ENCODE results near the gene HINT3. TPM values are rescaled to one million over a fixed set of nuclear protein-coding genes. Genes with fewer than 3 reads are reported as not detected.

HINT3 gene
- total RNA-seq, 1 experiment from 2014 or later: 11.7 TPM

GRCh38 chr6:125959041-125959440 is 2.5 kb downstream of the HINT3 start:
- H3K9me3 Mint-ChIP-seq: no peaks in the 10 kb centered on the region
- H3K4ac ChIP-seq (ENCODE audit: low read depth, low read length): no peak overlapping the region
- no peak overlapping the region for H2BK12ac ChIP-seq (ENCODE audit: insufficient read length, low read depth, low read length)
- H3K4me2 ChIP-seq (ENCODE audit: insufficient read depth, insufficient read length, low read length): no peak overlapping the region
- H3K27me3 Mint-ChIP-seq (ENCODE audit: low read depth): no peaks in the 10 kb centered on the region; the same call in none of the 2 replicates
- peaks cover 3% of the 10 kb centered on the region in 2 experiments; a peak in 2 of 4 replicates for H3K4me1 Mint-ChIP-seq
- H3K23me2 ChIP-seq (ENCODE audit: insufficient read length, low read depth, low read length, poor library complexity, severe bottlenecking): no peaks in the 10 kb centered on the region
- 0 out of 2 replicates have a peak, but pooled peaks cover 2% of the 10 kb centered on the region for H3K4me1 ChIP-seq (ENCODE audit: insufficient read depth, low read length)
- H2BK15ac ChIP-seq (ENCODE audit: low read depth, low read length): no peak overlapping the region
- H4K91ac ChIP-seq (ENCODE audit: insufficient read length, low read depth, low read length): no peak overlapping the region
- DNase-seq: no peak
- H3K14ac ChIP-seq (ENCODE audit: insufficient read depth, low read length): no peak overlapping the region
- H2BK120ac ChIP-seq (ENCODE audit: low read depth, low read length, poor library complexity, severe bottlenecking): no peak overlapping the region
- H3K27me3 ChIP-seq (ENCODE audit: insufficient read depth, low read length): no peaks in the 10 kb centered on the region
- H3K36me3 Mint-ChIP-seq (ENCODE audit: insufficient read depth in 1 of 3, low read depth in 3 of 3): no peaks in the 10 kb centered on the region
- H4K8ac ChIP-seq (replicated peaks; ENCODE audit: insufficient read length, low read depth, low read length): no peak overlapping the region
- no peak overlapping the region for H3K23ac ChIP-seq (ENCODE audit: insufficient read length, low read depth, low read length)
- TF ChIP-seq, protein P1, sequence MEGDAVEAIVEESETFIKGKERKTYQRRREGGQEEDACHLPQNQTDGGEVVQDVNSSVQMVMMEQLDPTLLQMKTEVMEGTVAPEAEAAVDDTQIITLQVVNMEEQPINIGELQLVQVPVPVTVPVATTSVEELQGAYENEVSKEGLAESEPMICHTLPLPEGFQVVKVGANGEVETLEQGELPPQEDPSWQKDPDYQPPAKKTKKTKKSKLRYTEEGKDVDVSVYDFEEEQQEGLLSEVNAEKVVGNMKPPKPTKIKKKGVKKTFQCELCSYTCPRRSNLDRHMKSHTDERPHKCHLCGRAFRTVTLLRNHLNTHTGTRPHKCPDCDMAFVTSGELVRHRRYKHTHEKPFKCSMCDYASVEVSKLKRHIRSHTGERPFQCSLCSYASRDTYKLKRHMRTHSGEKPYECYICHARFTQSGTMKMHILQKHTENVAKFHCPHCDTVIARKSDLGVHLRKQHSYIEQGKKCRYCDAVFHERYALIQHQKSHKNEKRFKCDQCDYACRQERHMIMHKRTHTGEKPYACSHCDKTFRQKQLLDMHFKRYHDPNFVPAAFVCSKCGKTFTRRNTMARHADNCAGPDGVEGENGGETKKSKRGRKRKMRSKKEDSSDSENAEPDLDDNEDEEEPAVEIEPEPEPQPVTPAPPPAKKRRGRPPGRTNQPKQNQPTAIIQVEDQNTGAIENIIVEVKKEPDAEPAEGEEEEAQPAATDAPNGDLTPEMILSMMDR (conservative IDR thresholded peaks at IDR 0.05): no peak
- no peaks in the 10 kb centered on the region for H4K20me1 ChIP-seq (ENCODE audit: control insufficient read depth, insufficient read depth, insufficient read length)
- H3K9ac ChIP-seq (ENCODE audit: extremely low read depth, insufficient read length, low read length): no peak overlapping the region
- no peak overlapping the region for H4K5ac ChIP-seq (ENCODE audit: insufficient read length, low read depth, low read length)
- no peaks in the 10 kb centered on the region for H3K79me1 ChIP-seq (ENCODE audit: insufficient read depth, low read depth, low read length, poor library complexity, severe bottlenecking)
- no peak overlapping the region for H3K27ac ChIP-seq (ENCODE audit: insufficient read length, low read depth, low read length)
- H2BK20ac ChIP-seq (ENCODE audit: low read depth, low read length, poor library complexity, severe bottlenecking): no peak overlapping the region
- no peak overlapping the region for H3K56ac ChIP-seq (ENCODE audit: insufficient read length, low read depth, low read length)
- no peak overlapping the region for H3K27ac Mint-ChIP-seq
- no CpG with 5 or more reads among the region's 4 CpGs for WGBS (ENCODE audit: extremely low coverage, insufficient read length, low lambda C conversion rate)
- no peaks in the 10 kb centered on the region for H3K9me3 ChIP-seq (ENCODE audit: control insufficient read depth, low read depth, low read length)
- H3K4me3 Mint-ChIP-seq: no peak overlapping the region
- no peak overlapping the region for H2AFZ ChIP-seq (ENCODE audit: low read length)
- H2AK5ac ChIP-seq (ENCODE audit: insufficient read length, low read length): no peak overlapping the region
- H3T11ph ChIP-seq (ENCODE audit: low read length): no peak overlapping the region
- H3K79me2 ChIP-seq (ENCODE audit: insufficient read depth, low read length): no peaks in the 10 kb centered on the region
- H3K18ac ChIP-seq (ENCODE audit: insufficient read length, low read depth, low read length): no peak overlapping the region
- no peak overlapping the region for H2BK5ac ChIP-seq (ENCODE audit: insufficient read length, low read length)

Data from H9 (cell line).